ENCODE results near the gene PPM1A.

Gene PPM1A

GRCh38 chr14:60328583-60328982 is 79.6 kb downstream of the PPM1A start:
- DNase-seq (ENCODE audit: low spot score in 2 of 2): no peak
- H3K36me3 ChIP-seq (replicated peaks): no peaks in the 10 kb centered on the region
- H3K27me3 ChIP-seq (ENCODE audit: low read depth): no peaks in the 10 kb centered on the region; the same call in 1 of the 2 replicates
- H3K4me1 ChIP-seq: peaks cover 6% of the 10 kb centered on the region
- H3K9me3 ChIP-seq: no peaks in the 10 kb centered on the region
- in situ Hi-C loops (cut with MboI; ENCODE audit: low sequenced_read_pairs): loop anchor here (25.0 kb wide), 1 partner anchor 234 kb away; no protein-coding TSS in a partner anchor
- H3K4me3 ChIP-seq: no peak overlapping the region

- DNase-seq (ENCODE audit: low spot score in 2 of 2): no peak
- H3K4me3 ChIP-seq: no peak overlapping the region
- no peaks in the 10 kb centered on the region for H3K9me3 ChIP-seq
- in situ Hi-C loops (cut with MboI; ENCODE audit: low sequenced_read_pairs): loop anchor here (25.0 kb wide), 1 partner anchor 233 kb away; no protein-coding TSS in a partner anchor
- no peaks in the 10 kb centered on the region for H3K36me3 ChIP-seq (replicated peaks)
- no peaks in the 10 kb centered on the region for H3K4me1 ChIP-seq
- no peaks in the 10 kb centered on the region; the same call in 1 of the 2 replicates for H3K27me3 ChIP-seq (ENCODE audit: low read depth)
Observed at GRCh38 chr14:60329274-60329673, 80.3 kb downstream of the PPM1A start.

GRCh38 chr14:60331201-60332045 is 82.4 kb downstream of the PPM1A start:
- no peaks in the 10 kb centered on the region for H3K4me1 ChIP-seq
- no peaks in the 10 kb centered on the region; the same call in 1 of the 2 replicates for H3K27me3 ChIP-seq (ENCODE audit: low read depth)
- DNase-seq (ENCODE audit: low spot score in 2 of 2): peak; percentile 51 to 89
- H3K9me3 ChIP-seq: no peaks in the 10 kb centered on the region
- no peak overlapping the region for H3K4me3 ChIP-seq
- H3K36me3 ChIP-seq (replicated peaks): no peaks in the 10 kb centered on the region
- in situ Hi-C loops (cut with MboI; ENCODE audit: low sequenced_read_pairs): loop anchor here (25.0 kb wide), 1 partner anchor 231 kb away; no protein-coding TSS in a partner anchor

- no peaks in the 10 kb centered on the region for H3K4me1 ChIP-seq
- H3K36me3 ChIP-seq (replicated peaks): no peaks in the 10 kb centered on the region
- DNase-seq (ENCODE audit: low spot score in 2 of 2): no peak
- H3K27me3 ChIP-seq (ENCODE audit: low read depth): no peaks in the 10 kb centered on the region; the same call in 1 of the 2 replicates
- H3K9me3 ChIP-seq: no peaks in the 10 kb centered on the region
- in situ Hi-C loops (cut with MboI; ENCODE audit: low sequenced_read_pairs): loop anchor here (25.0 kb wide), 1 partner anchor 230 kb away; no protein-coding TSS in a partner anchor
- no peak overlapping the region for H3K4me3 ChIP-seq
Observed at GRCh38 chr14:60332046-60332399, 83.0 kb downstream of the PPM1A start.

- no peak for DNase-seq (ENCODE audit: low spot score in 2 of 2)
- Histone ChIP-seq H3K36me3 (replicated peaks) (no peaks in the 10 kb centered on the region), H3K4me1 (no peaks in the 10 kb centered on the region), H3K4me3 (no peak overlapping the region), H3K27me3 (ENCODE audit: low read depth) (peaks cover under 1% of the 10 kb centered on the region), H3K9me3 (no peaks in the 10 kb centered on the region)
- in situ Hi-C loops (cut with MboI; ENCODE audit: low sequenced_read_pairs): loop anchor here (25.0 kb wide), 1 partner anchor 229 kb away; no protein-coding TSS in a partner anchor
Observed at GRCh38 chr14:60332869-60333268, 83.8 kb downstream of the PPM1A start.

- H3K9me3 ChIP-seq: no peaks in the 10 kb centered on the region
- in situ Hi-C loops (cut with MboI; ENCODE audit: low sequenced_read_pairs): loop anchor here (25.0 kb wide), 1 partner anchor 223 kb away; no protein-coding TSS in a partner anchor
- H3K4me1 ChIP-seq: no peaks in the 10 kb centered on the region
- no peak for DNase-seq (ENCODE audit: low spot score in 2 of 2)
- no peak overlapping the region for H3K4me3 ChIP-seq
- H3K36me3 ChIP-seq (replicated peaks): no peaks in the 10 kb centered on the region
- H3K27me3 ChIP-seq (ENCODE audit: low read depth): peaks cover 7% of the 10 kb centered on the region
Observed at GRCh38 chr14:60339571-60339970, 90.5 kb downstream of the PPM1A start.

GRCh38 chr14:60343571-60344071 is 94.6 kb downstream of the PPM1A start:
- no peak for DNase-seq (ENCODE audit: low spot score in 2 of 2)
- H3K4me3 ChIP-seq: no peak overlapping the region
- H3K36me3 ChIP-seq (replicated peaks): no peaks in the 10 kb centered on the region
- no peaks in the 10 kb centered on the region for H3K4me1 ChIP-seq
- in situ Hi-C loops (cut with MboI; ENCODE audit: low sequenced_read_pairs): loop anchor here (25.0 kb wide), 1 partner anchor 219 kb away; no protein-coding TSS in a partner anchor
- peaks cover 3% of the 10 kb centered on the region for H3K27me3 ChIP-seq (ENCODE audit: low read depth)
- H3K9me3 ChIP-seq: no peaks in the 10 kb centered on the region

- no peaks in the 10 kb centered on the region for H3K36me3 ChIP-seq (replicated peaks)
- H3K4me3 ChIP-seq: no peak overlapping the region
- H3K27me3 ChIP-seq (ENCODE audit: low read depth): no peaks in the 10 kb centered on the region; the same call in 1 of the 2 replicates
- no peaks in the 10 kb centered on the region for H3K4me1 ChIP-seq
- no peaks in the 10 kb centered on the region for H3K9me3 ChIP-seq
- in situ Hi-C loops (cut with MboI; ENCODE audit: low sequenced_read_pairs): loop anchor here (25.0 kb wide), 1 partner anchor 218 kb away; no protein-coding TSS in a partner anchor
- no peak for DNase-seq (ENCODE audit: low spot score in 2 of 2)
Observed at GRCh38 chr14:60344751-60345150, 95.7 kb downstream of the PPM1A start.

GRCh38 chr14:60346706-60347105 is 97.7 kb downstream of the PPM1A start:
- no peak for DNase-seq (ENCODE audit: low spot score in 2 of 2)

GRCh38 chr14:60348211-60348610 is 99.2 kb downstream of the PPM1A start:
- no peaks in the 10 kb centered on the region for H3K27me3 ChIP-seq (ENCODE audit: low read depth)
- H3K9me3 ChIP-seq: no peaks in the 10 kb centered on the region
- peaks cover 2% of the 10 kb centered on the region; the same call in 1 of the 2 replicates for H3K4me1 ChIP-seq
- H3K36me3 ChIP-seq (replicated peaks): no peaks in the 10 kb centered on the region
- no peak for DNase-seq (ENCODE audit: low spot score in 2 of 2)
- no peak overlapping the region for H3K4me3 ChIP-seq
- in situ Hi-C loops (cut with MboI; ENCODE audit: low sequenced_read_pairs): loop anchor here (25.0 kb wide), 1 partner anchor 214 kb away; no protein-coding TSS in a partner anchor

More at GRCh38 chr14:60346706-60347105, 97.7 kb downstream of the PPM1A start:
- no peaks in the 10 kb centered on the region for H3K4me1 ChIP-seq
- H3K4me3 ChIP-seq: no peak overlapping the region
- in situ Hi-C loops (cut with MboI; ENCODE audit: low sequenced_read_pairs): loop anchor here (25.0 kb wide), 1 partner anchor 216 kb away; no protein-coding TSS in a partner anchor
- no peaks in the 10 kb centered on the region for H3K36me3 ChIP-seq (replicated peaks)
- H3K27me3 ChIP-seq (ENCODE audit: low read depth): no peaks in the 10 kb centered on the region
- H3K9me3 ChIP-seq: no peaks in the 10 kb centered on the region
